OCI-LY3 (cell line): ENCODE measurements around the gene C16orf78.

Experiments
- CTCF ChIP-seq: fragments of 200-600, 300-600 bp; sonication (generic); IDR thresholded peaks from 2 replicates; pipeline ENCODE4 v1.5.1; 2014; ENCODE audit warnings: antibody characterized with exemption, low read length, low read depth
- EZH2phosphoT487 ChIP-seq: fragments of 200-600 bp; shearing (Covaris generic); IDR thresholded peaks from 2 replicates; pipeline ENCODE4 v1.6.1; 2018; ENCODE audit warnings: antibody characterized with exemption, mixed run types, low read depth

- TF ChIP-seq CTCF (no peak), EZH2phosphoT487 (no peak)
These were observed 57.4 kb downstream of the C16orf78 start for GRCh38 chr16:49431040-49431439.
